MM.1S (cell line): Measurements from ENCODE around the gene RUNX2.

Source experiments
- DNase-seq: peaks from one replicate; pipeline ENCODE4 v3.0.0-alpha.2; 2015
- H2AFZ ChIP-seq: fragments of 300-600 bp; sonication (generic); 2 replicates; pipeline ENCODE4 v1.6.0; 2016; ENCODE audit warnings: antibody characterized with exemption, low read length
- H3F3A ChIP-seq: fragments of 300-600 bp; sonication (generic); 2 replicates; pipeline ENCODE4 v1.6.1; 2016; ENCODE audit warnings: mild to moderate bottlenecking, antibody characterized with exemption, low read length, moderate library complexity, mixed read lengths; ENCODE audit not compliant: insufficient read depth
- H3K27ac ChIP-seq: fragments of 300-600 bp; sonication (generic); 2 replicates; pipeline ENCODE4 v1.5.1; 2016; ENCODE audit warnings: mild to moderate bottlenecking, low read length
- H3K27me3 ChIP-seq: fragments of 300-600 bp; sonication (generic); replicated peaks from 2 replicates; pipeline ENCODE4 v1.6.0; 2016; ENCODE audit warnings: low read length; ENCODE audit not compliant: insufficient read depth
- H3K36me3 ChIP-seq: fragments of 300-600 bp; sonication (generic); replicated peaks from 2 replicates; pipeline ENCODE4 v1.6.1; 2016; ENCODE audit warnings: mild to moderate bottlenecking, low read length, mixed read lengths; ENCODE audit not compliant: insufficient read depth
- H3K4me1 ChIP-seq: fragments of 300-600 bp; sonication (generic); 2 replicates; pipeline ENCODE4 v1.6.1; 2016; ENCODE audit warnings: low read length, mixed read lengths
- H3K4me2 ChIP-seq: fragments of 300-600 bp; sonication (generic); 2 replicates; pipeline ENCODE4 v1.6.0; 2016; ENCODE audit warnings: low read depth, low read length
- H3K4me3 ChIP-seq: fragments of 300-600 bp; sonication (generic); 2 replicates; pipeline ENCODE4 v1.5.1; 2016; ENCODE audit warnings: low read length, mixed read lengths
- H3K79me2 ChIP-seq: fragments of 300-600 bp; sonication (generic); 2 replicates; pipeline ENCODE4 v1.6.1; 2016; ENCODE audit warnings: mixed run types, low read length, mixed read lengths
- H3K9ac ChIP-seq: fragments of 300-600 bp; sonication (generic); 2 replicates; pipeline ENCODE4 v1.6.1; 2016; ENCODE audit warnings: low read length, mixed read lengths
- H3K9me2 ChIP-seq: fragments of 300-600 bp; sonication (generic); replicated peaks from 2 replicates; pipeline ENCODE4 v1.6.1; 2016; ENCODE audit warnings: mild to moderate bottlenecking, low read length, mixed read lengths; ENCODE audit not compliant: insufficient read depth
- H3K9me3 ChIP-seq: fragments of 300-600 bp; sonication (generic); replicated peaks from 2 replicates; pipeline ENCODE4 v1.6.1; 2016; ENCODE audit warnings: mild to moderate bottlenecking, low read length, mixed read lengths; ENCODE audit not compliant: insufficient read depth
- H4K20me1 ChIP-seq: fragments of 300-600 bp; sonication (generic); 2 replicates; pipeline ENCODE4 v1.6.1; 2016; ENCODE audit warnings: mild to moderate bottlenecking, low read length, moderate library complexity, mixed read lengths; ENCODE audit not compliant: insufficient read depth
- EZH2 ChIP-seq: fragments of 300-600 bp; sonication (generic); optimal IDR thresholded peaks from 2 replicates; pipeline ENCODE3; 2017; ENCODE audit warnings: low read depth, mild to moderate bottlenecking, antibody characterized with exemption, low read length, mixed read lengths
- EZH2phosphoT487 ChIP-seq: fragments of 300-600 bp; sonication (generic); IDR thresholded peaks from 2 replicates; pipeline ENCODE4 v1.6.1; 2018; ENCODE audit warnings: antibody characterized with exemption, low read length
- TF ChIP-seq, protein P1 (sequence below): fragments of 300-600 bp; sonication (generic); IDR thresholded peaks from 2 replicates; pipeline ENCODE4 v1.5.1; 2016; ENCODE audit warnings: antibody characterized with exemption, low read length, mixed read lengths

Gene RUNX2

DNA sequence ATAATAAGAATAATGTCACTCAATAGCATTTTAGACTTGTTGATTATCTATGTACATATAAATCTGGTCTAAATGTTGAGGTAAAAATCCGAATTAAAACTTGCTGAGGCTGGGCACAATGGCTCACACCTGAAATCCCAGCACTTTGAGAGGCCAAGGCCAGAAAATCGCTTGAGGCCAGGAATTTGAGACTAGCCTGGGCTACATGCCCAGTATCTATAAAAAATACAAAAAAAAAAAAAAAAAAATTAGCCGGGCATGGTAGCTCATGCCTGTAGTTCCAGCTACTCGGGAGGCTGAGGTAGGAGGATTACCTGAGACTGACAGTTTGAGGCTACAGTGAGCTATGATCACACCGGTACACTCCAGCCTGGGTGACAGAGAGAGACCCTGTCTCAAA, 83.8 kb downstream of the RUNX2 start:
- no peaks in the 10 kb centered on the region for H3K27me3 ChIP-seq
- no peak overlapping the region for H3K4me3 ChIP-seq
- H3K36me3 ChIP-seq = no peaks in the 10 kb centered on the region
- no peak for DNase-seq
- H3K9me3 ChIP-seq = no peaks in the 10 kb centered on the region
- H3K4me1 ChIP-seq = peaks cover 22% of the 10 kb centered on the region
- H4K20me1 ChIP-seq = no peaks in the 10 kb centered on the region
- no peak overlapping the region for H3K4me2 ChIP-seq
- no peaks in the 10 kb centered on the region; the same call in 1 of the 2 replicates for H3F3A ChIP-seq
- H3K79me2 ChIP-seq = no peaks in the 10 kb centered on the region; the same call in 1 of the 2 replicates
- no peak overlapping the region for H3K27ac ChIP-seq
- H3K9ac ChIP-seq = no peak overlapping the region
- no peak overlapping the region for H2AFZ ChIP-seq
- no peaks in the 10 kb centered on the region for H3K9me2 ChIP-seq
- TF ChIP-seq, protein P1, sequence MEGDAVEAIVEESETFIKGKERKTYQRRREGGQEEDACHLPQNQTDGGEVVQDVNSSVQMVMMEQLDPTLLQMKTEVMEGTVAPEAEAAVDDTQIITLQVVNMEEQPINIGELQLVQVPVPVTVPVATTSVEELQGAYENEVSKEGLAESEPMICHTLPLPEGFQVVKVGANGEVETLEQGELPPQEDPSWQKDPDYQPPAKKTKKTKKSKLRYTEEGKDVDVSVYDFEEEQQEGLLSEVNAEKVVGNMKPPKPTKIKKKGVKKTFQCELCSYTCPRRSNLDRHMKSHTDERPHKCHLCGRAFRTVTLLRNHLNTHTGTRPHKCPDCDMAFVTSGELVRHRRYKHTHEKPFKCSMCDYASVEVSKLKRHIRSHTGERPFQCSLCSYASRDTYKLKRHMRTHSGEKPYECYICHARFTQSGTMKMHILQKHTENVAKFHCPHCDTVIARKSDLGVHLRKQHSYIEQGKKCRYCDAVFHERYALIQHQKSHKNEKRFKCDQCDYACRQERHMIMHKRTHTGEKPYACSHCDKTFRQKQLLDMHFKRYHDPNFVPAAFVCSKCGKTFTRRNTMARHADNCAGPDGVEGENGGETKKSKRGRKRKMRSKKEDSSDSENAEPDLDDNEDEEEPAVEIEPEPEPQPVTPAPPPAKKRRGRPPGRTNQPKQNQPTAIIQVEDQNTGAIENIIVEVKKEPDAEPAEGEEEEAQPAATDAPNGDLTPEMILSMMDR = no peak
- TF ChIP-seq EZH2 (no peak), EZH2phosphoT487 (no peak)

DNA sequence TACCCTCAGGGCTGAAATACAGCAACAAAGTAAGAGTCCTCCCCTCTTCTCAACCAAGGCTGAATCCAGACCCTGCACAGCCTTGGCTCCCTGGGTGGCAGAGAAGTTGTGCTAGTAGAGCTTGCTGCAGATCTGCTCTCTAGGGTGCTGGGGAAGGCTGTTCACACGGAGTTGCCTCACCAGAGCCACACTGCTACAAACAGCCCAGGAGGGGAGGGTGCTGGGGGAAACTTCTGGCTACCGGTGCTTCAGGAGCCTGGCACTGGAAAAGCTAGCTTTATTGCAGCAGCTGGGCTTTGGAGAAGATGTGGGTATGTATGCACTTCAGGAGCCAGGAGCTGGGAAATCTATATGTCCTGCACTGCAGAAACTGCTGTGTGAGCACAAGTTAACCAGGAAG, 87.2 kb downstream of the RUNX2 start:
- Histone ChIP-seq H2AFZ (no peak overlapping the region), H3K4me3 (peak overlapping the region; percentile 18; the same call in 1 of the 2 replicates), H3K9me3 (no peaks in the 10 kb centered on the region), H4K20me1 (no peaks in the 10 kb centered on the region), H3F3A (peaks cover 13% of the 10 kb centered on the region), H3K4me1 (peaks cover 34% of the 10 kb centered on the region), H3K27me3 (no peaks in the 10 kb centered on the region), H3K79me2 (peaks cover 30% of the 10 kb centered on the region), H3K36me3 (no peaks in the 10 kb centered on the region), H3K9ac (peak overlapping the region; percentile 17; the same call in 1 of the 2 replicates), H3K9me2 (no peaks in the 10 kb centered on the region), H3K27ac (no peak overlapping the region; the same call in 1 of the 2 replicates), H3K4me2 (peak overlapping the region; percentile 59; the same call in 1 of the 2 replicates)
- TF ChIP-seq, protein P1 = no peak
- TF ChIP-seq EZH2 (no peak), EZH2phosphoT487 (no peak)
- no peak for DNase-seq

DNA sequence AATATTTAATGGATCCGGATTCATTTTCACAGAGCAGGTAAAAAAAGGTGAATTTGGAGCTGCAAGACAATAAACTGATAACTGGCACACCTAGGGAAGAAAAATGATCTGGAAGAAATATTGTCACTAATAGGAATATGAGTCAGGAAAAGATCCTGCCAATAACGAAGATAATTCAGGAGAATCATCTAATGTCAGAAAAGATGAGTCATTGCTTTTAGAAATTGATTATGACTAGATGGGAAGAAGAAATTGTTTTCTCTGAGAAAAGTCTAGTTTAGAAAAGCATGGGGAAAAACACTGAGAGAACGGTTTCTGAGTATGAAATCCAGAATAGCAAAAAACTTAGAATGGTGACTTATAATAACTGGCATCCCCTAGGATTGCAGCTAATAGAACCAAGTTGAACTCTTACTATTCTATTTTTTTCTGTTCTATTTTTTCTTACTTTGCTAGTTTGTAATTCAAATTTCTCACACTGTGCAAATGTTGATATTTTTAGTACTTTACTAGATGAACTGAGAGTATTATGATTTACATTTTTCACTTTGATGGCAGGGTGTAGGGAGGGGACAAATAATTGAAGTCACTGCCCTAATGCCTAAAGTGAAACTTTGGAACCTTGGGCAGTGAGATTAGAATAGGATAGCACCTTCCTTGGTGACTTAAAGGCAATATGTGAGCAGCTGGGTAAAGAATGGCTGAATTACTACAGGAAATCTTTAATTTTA, 87.8 kb downstream of the RUNX2 start:
- Histone ChIP-seq H3K79me2 (peaks cover 36% of the 10 kb centered on the region), H3K4me3 (peak overlapping the region; percentile 18; the same call in 1 of the 2 replicates), H3K4me1 (peaks cover 34% of the 10 kb centered on the region), H3K27ac (peak overlapping the region; percentile 33; the same call in 1 of the 2 replicates), H3F3A (peaks cover 20% of the 10 kb centered on the region), H3K9me2 (no peaks in the 10 kb centered on the region), H3K9ac (peak overlapping the region; percentile 17; the same call in 1 of the 2 replicates), H3K4me2 (peak overlapping the region; percentile 59), H3K27me3 (no peaks in the 10 kb centered on the region), H2AFZ (no peak overlapping the region; the same call in 1 of the 2 replicates), H4K20me1 (no peaks in the 10 kb centered on the region), H3K9me3 (no peaks in the 10 kb centered on the region), H3K36me3 (no peaks in the 10 kb centered on the region)
- TF ChIP-seq, protein P1 = no peak
- TF ChIP-seq EZH2phosphoT487 = no peak
- no peak for TF ChIP-seq EZH2
- DNase-seq = no peak
